GM19351 (cell line): Measurements from ENCODE around the gene OLR1.

Experiments
- ATAC-seq: cut with Tn5 transposase; IDR thresholded peaks from one replicate; pipeline ENCODE4 v1.9.1; 2021; ENCODE audit warnings: mild to moderate bottlenecking, moderate library complexity; ENCODE audit not compliant: unreplicated experiment

OLR1 gene

DNA sequence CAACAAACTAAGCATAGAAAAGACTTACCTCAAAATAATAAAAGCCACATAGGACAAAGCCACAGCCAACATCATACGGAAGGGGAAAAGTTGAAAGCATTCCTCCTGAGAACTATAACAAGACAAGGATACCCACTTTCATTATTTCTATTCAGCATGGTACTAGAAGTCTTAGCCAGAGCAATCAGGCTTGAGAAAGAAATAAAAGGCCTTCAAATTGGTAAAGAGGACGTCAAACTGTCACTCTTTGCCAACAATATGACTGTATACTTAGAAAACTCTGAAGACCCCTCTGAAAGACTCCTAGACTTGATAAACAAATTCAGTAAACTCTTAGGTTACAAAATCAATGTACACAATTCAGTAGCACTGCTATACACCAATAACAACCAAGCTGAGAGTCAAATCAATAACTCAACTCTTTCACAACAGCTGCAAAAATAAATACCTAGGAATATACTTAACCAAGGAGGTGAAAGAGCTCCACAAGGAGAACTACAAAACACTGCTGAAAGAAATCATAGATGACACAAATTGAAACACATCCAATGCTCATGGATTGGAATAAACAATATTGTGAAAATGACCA, 61.6 kb downstream of the OLR1 start:
- no peak for ATAC-seq
